Endothelial cell of umbilical vein (primary cell): Measurements from ENCODE around the gene CCN2. TPM values are rescaled to one million over a fixed set of nuclear protein-coding genes. Genes with fewer than 3 reads are reported as not detected.

Source experiments
- BruUV-seq: library from RNA; stranded (reverse); fragments of 400-500 nt; replicated peaks from 2 replicates; lab custom pipeline; 2021; lab: Mats Ljungman, UMichigan
- CTCF ChIA-PET: fragments of 300-600, 350-600 bp; sonication (Branson Sonifier 250); formaldehyde crosslinking; loops from one replicate; lab custom pipeline; 2021; ENCODE audit warnings: antibody characterized with exemption, inconsistent platforms; lab: Charles Lee
- POLR2A ChIA-PET: fragments of 300-600, 350-600 bp; sonication (Branson Sonifier 250); formaldehyde crosslinking; loops from one replicate; lab custom pipeline; 2021; ENCODE audit warnings: antibody characterized with exemption, inconsistent platforms; lab: Charles Lee
- DNase-seq: peaks from one replicate; pipeline ENCODE4 v3.0.0-alpha.2; 2011; ENCODE audit warnings: low read depth, low spot score
- FAIRE-seq: peaks from 2 replicates; lab custom pipeline; 2011; peaks lifted over from hg19 to GRCh38; lab: Jason Lieb, UNC
- H2AFZ ChIP-seq: 2 replicates; pipeline ENCODE4 v1.6.0; 2012; ENCODE audit warnings: low read depth, low read length, control low read depth, inconsistent platforms
- H3K27ac ChIP-seq: 2 replicates; pipeline ENCODE4 v1.5.1; 2011; ENCODE audit warnings: low read depth, mild to moderate bottlenecking, control low read depth, low read length, moderate library complexity; ENCODE audit not compliant: insufficient read depth
- H3K27me3 ChIP-seq, 2 experiments: 2 replicates each; pipeline versions ENCODE4 v1.6.0 to v1.6.1; 2011; ENCODE audit warnings: low read length in 2 of 2, mixed read lengths in 1 of 2; ENCODE audit not compliant: control insufficient read depth in 2 of 2, insufficient read depth in 2 of 2
- H3K36me3 ChIP-seq, 2 experiments: 2 replicates in 1 of 2; 3 replicates in 1 of 2; pipeline ENCODE4 v1.5.1; 2011; ENCODE audit warnings: low read length in 2 of 2, mild to moderate bottlenecking in 1 of 2, moderate library complexity in 1 of 2; ENCODE audit not compliant: control insufficient read depth in 2 of 2, insufficient read depth in 2 of 2; ENCODE audit errors: extremely low read depth in 1 of 2
- H3K4me1 ChIP-seq: 3 replicates; pipeline ENCODE4 v1.5.1; 2011; ENCODE audit warnings: mild to moderate bottlenecking, low read length; ENCODE audit not compliant: control insufficient read depth, insufficient read depth; ENCODE audit errors: extremely low read depth
- H3K4me2 ChIP-seq: 2 replicates; pipeline ENCODE4 v1.6.1; 2011; ENCODE audit warnings: low read length, control low read depth, mixed read lengths; ENCODE audit not compliant: insufficient read depth
- H3K4me3 ChIP-seq, 3 experiments: fragments of 200-600 bp in 1 of 3; sonication (generic), shearing (Covaris generic) in 1 of 3; replicated peaks in 1 of 3; 2 replicates each; pipeline ENCODE4 v1.5.1; 2011 to 2016; ENCODE audit warnings: control low read depth in 3 of 3, low read length in 3 of 3, mild to moderate bottlenecking in 2 of 3, inconsistent platforms in 1 of 3, low read depth in 1 of 3, moderate library complexity in 1 of 3; ENCODE audit not compliant: insufficient read depth in 1 of 3
- H3K79me2 ChIP-seq: 2 replicates; pipeline ENCODE4 v1.6.0; 2012; ENCODE audit warnings: low read length, inconsistent platforms; ENCODE audit not compliant: control insufficient read depth, insufficient read depth
- H3K9ac ChIP-seq: replicated peaks from 2 replicates; pipeline ENCODE3; 2011; ENCODE audit warnings: low read length, control low read depth; ENCODE audit not compliant: insufficient read depth; ENCODE audit errors: extremely low read depth
- H3K9me1 ChIP-seq: replicated peaks from 3 replicates; pipeline ENCODE4 v1.6.0; 2011; ENCODE audit warnings: mild to moderate bottlenecking, low read length; ENCODE audit not compliant: control insufficient read depth, insufficient read depth; ENCODE audit errors: extremely low read depth
- H3K9me3 ChIP-seq: replicated peaks from 2 replicates; pipeline ENCODE4 v1.5.1; 2012; ENCODE audit warnings: low read length, inconsistent platforms; ENCODE audit not compliant: control insufficient read depth, insufficient read depth
- H4K20me1 ChIP-seq: replicated peaks from 2 replicates; pipeline ENCODE3; 2011; ENCODE audit warnings: mild to moderate bottlenecking, low read length; ENCODE audit not compliant: control insufficient read depth, insufficient read depth; ENCODE audit errors: extremely low read depth
- EZH2 ChIP-seq: IDR thresholded peaks from 2 replicates; pipeline ENCODE4 v1.6.1; 2012; ENCODE audit warnings: borderline replicate concordance, low read depth, mild to moderate bottlenecking, moderate library complexity, low read length, inconsistent platforms; ENCODE audit not compliant: severe bottlenecking
- FOS ChIP-seq: IDR thresholded peaks from 2 replicates; pipeline ENCODE4 v1.6.1; 2011; ENCODE audit warnings: mild to moderate bottlenecking, low read length, moderate library complexity, borderline replicate concordance; ENCODE audit not compliant: insufficient read depth
- GATA2 ChIP-seq: IDR thresholded peaks from 2 replicates; pipeline ENCODE4 v1.7.0; 2011; ENCODE audit warnings: low read depth, mild to moderate bottlenecking, moderate library complexity, mixed read lengths, low read length; ENCODE audit not compliant: insufficient read length, insufficient read depth
- JUN ChIP-seq: IDR thresholded peaks from 2 replicates; pipeline ENCODE4 v1.6.1; 2011; ENCODE audit warnings: borderline replicate concordance, low read depth; ENCODE audit not compliant: insufficient read length, insufficient read depth
- MYC ChIP-seq: IDR thresholded peaks from one replicate; pipeline ENCODE4 v1.6.1; 2011; ENCODE audit warnings: mild to moderate bottlenecking, low read depth, low read length
- POLR2A ChIP-seq: IDR thresholded peaks from 2 replicates; pipeline ENCODE4 v1.6.1; 2012; ENCODE audit warnings: low read depth, mild to moderate bottlenecking, control low read depth, low read length
- POLR2AphosphoS5 ChIP-seq: IDR thresholded peaks from 2 replicates; pipeline ENCODE4 v1.6.1; 2012; ENCODE audit warnings: low read depth, mild to moderate bottlenecking, control low read depth, low read length, moderate library complexity; ENCODE audit not compliant: insufficient read depth
- dilution Hi-C: fragments of 300-500 bp; cut with MboI; formaldehyde crosslinking; loops from one replicate; pipeline ENCODE4 v1.15.0; 2019; ENCODE audit warnings: low sequenced_read_pairs; ENCODE audit not compliant: extremely low pct_ligation_motif_present
- intact Hi-C: fragments of 100-400 bp; cut with micrococcal nuclease; formaldehyde crosslinking; loops from one replicate; pipeline ENCODE4 v1.10.0; 2022
- polyA plus RNA-seq, 4 experiments: library from polyadenylated mRNA; depleted of rRNA in 3 of 4; stranded (reverse) in 3 of 4; unstranded in 1 of 4; fragments of >200 nt; gene quantifications; 2 replicates each; pipeline versions ENCODE4 v1.2.1 to v1.2.3, GENCODE V29; 2011 to 2012; ENCODE audit warnings: missing spikeins in 1 of 4
- total RNA-seq: library from RNA; stranded (reverse); gene quantifications from 2 replicates; pipeline ENCODE4 v1.2.3, GENCODE V29; 2021
- TF ChIP-seq, protein P1 (sequence below), 2 donors: IDR thresholded peaks; 1 replicate in 1 of 2; 2 replicates in 1 of 2; pipeline ENCODE4 v1.5.1; 2011; ENCODE audit warnings: low read length in 2 of 2, mild to moderate bottlenecking in 2 of 2, moderate library complexity in 2 of 2, control low read depth in 1 of 2, inconsistent platforms in 1 of 2, low read depth in 1 of 2; ENCODE audit not compliant: insufficient read depth in 1 of 2; ENCODE audit errors: extremely low read depth in 1 of 2
- TF ChIP-seq, protein P2 (sequence below): IDR thresholded peaks from 2 replicates; pipeline ENCODE4 v1.6.1; 2011; ENCODE audit not compliant: insufficient read depth, insufficient read length

CCN2 gene
- total and polyA plus RNA-seq, 2 donors (not counting 3 experiments of a cell fraction or from before 2014, with no cell fraction given) = 1,926 to 2,488 TPM

DNA sequence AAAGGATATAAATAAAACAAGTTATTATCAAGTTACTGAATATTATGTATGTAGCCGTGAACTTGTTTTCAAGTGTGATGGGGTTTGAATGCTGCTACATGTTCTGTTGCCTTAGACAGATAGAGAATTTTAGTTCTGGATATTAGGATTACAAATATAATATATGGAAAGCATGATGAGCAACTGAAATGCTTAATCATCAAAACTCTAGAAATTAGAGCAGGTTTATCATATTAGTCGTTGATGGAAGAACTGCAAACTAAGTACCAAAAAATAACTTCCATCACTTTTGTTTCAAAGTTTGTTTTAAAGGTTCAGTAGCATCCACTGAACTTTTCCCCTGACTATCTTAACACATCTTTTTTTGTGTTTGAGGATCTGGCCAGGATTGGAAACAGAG, 49.1 kb upstream of the CCN2 start:
- H3K4me3 ChIP-seq = no peak overlapping the region

More for the DNA sequence above, 49.1 kb upstream of the CCN2 start:
- Histone ChIP-seq H3K4me2 (no peak overlapping the region), H3K9me3 (peaks cover 3% of the 10 kb centered on the region), H4K20me1 (no peaks in the 10 kb centered on the region), H2AFZ (no peak overlapping the region), H3K27me3 (no peaks in the 10 kb centered on the region), H3K27ac (no peak overlapping the region), H3K36me3 (no peaks in the 10 kb centered on the region), H3K9ac (no peak overlapping the region), H3K79me2 (no peaks in the 10 kb centered on the region), H3K4me1 (peaks cover 14% of the 10 kb centered on the region), H3K9me1 (no peaks in the 10 kb centered on the region)
- intact Hi-C loops = no loop called here
- FAIRE-seq = peak; percentile 66
- dilution Hi-C loops = no loop called here
- CTCF ChIA-PET = interaction anchor here (0.8 kb wide), 1 partner anchor 76 kb away, joined by 3 read pairs; no protein-coding TSS in a partner anchor
- DNase-seq = no peak
- POLR2A ChIA-PET = no interaction called here
- no TSS peak for BruUV-seq
- TF ChIP-seq POLR2AphosphoS5 (no peak), EZH2 (no peak), MYC (no peak), JUN (no peak), FOS (no peak), POLR2A (no peak), GATA2 (no peak)
- TF ChIP-seq, protein P1, sequence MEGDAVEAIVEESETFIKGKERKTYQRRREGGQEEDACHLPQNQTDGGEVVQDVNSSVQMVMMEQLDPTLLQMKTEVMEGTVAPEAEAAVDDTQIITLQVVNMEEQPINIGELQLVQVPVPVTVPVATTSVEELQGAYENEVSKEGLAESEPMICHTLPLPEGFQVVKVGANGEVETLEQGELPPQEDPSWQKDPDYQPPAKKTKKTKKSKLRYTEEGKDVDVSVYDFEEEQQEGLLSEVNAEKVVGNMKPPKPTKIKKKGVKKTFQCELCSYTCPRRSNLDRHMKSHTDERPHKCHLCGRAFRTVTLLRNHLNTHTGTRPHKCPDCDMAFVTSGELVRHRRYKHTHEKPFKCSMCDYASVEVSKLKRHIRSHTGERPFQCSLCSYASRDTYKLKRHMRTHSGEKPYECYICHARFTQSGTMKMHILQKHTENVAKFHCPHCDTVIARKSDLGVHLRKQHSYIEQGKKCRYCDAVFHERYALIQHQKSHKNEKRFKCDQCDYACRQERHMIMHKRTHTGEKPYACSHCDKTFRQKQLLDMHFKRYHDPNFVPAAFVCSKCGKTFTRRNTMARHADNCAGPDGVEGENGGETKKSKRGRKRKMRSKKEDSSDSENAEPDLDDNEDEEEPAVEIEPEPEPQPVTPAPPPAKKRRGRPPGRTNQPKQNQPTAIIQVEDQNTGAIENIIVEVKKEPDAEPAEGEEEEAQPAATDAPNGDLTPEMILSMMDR (IDR thresholded peaks at IDR 0.05; ENCODE audit: extremely low read depth in 1 of 2, insufficient read depth in 1 of 2, low read depth in 1 of 2, low read length in 2 of 2) = no peak
- TF ChIP-seq, protein P2, sequence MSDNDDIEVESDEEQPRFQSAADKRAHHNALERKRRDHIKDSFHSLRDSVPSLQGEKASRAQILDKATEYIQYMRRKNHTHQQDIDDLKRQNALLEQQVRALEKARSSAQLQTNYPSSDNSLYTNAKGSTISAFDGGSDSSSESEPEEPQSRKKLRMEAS = no peak
